GM21526 (cell line): ENCODE measurements around the gene SLC6A18.

Source experiments
- ATAC-seq: cut with Tn5 transposase; IDR thresholded peaks from one replicate; pipeline ENCODE4 v1.9.1; 2021; ENCODE audit warnings: moderate library complexity; ENCODE audit not compliant: unreplicated experiment, low FRiP score

Gene SLC6A18

DNA sequence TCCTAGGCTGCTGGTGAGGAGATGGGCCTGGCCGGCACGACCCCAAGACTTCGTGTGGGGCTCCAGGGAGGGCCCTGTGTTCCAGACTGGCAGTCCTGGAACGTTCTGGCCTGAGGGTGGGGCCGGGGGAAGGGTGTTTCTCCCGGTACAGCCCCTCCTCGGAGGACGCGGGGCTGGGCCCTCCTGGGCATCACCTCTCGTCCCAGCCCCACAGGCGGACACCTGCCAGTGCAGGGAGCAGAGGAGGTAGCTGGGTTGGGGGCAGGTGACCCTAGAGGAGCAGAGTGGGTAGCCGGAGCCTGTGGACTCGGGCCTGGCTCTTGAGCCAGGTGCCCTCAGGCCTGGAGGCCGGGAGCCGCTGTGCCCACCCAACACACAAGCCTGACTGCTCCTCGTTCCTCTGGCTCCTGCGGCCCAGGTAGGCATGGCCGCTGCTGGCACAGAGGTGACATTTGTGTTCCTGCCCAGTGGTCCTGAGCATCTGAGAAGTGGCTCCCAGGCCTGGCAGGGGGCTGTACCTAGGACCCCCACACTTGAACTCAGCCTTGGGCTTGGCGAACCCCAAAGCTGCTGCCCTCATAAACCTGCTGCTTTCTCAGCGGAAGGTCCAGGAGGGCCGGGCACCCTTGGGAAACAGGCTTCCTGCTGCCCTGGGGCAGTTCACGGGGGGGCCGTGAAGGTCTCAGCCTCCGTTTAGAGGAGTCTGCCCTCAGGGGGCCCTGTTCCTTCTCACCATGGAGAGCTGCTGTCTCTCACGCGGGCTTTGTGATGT lies 23.0 kb upstream of the SLC6A18 start:
- no peak for ATAC-seq

- ATAC-seq = no peak
Observed at GRCh38 chr5:1202798-1203185, 22.4 kb upstream of the SLC6A18 start.

GRCh38 chr5:1203311-1203967 lies 21.7 kb upstream of the SLC6A18 start:
- no peak for ATAC-seq

DNA sequence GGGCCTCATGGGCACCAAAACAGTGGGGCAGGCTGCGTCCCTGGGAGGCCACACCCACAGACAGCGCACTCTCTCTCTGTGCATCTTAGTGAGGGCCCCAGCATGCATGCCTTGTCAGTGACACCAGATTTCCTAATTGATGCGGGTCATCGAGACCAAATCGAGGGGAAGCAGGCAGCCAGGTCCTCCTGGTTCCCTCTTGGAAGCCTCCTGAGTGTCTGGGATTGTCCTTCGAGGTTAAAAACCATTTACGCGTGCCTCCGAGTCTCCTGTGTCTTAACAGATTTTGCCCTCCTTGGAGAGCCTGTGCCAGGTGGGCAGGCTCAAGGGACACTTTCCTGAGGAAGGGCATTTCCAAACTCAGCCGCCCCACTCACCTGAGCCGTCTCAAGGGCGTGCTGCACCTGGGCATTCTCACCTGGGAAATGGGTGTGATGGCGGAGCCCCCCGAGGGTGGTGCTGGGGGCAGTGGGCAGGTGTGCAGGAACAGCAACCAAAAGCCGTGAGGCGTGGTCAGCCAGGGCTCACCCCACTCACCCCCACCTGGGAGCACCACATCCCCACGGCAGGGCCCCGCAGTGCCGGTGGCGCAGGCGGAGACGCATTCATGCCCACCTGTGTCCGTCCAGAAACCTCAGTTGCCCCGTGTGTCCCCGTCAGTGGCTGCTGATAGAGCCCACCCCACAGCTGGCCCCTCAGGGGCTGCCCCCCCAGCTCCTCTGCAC lies 21.1 kb upstream of the SLC6A18 start:
- no peak for ATAC-seq

- ATAC-seq = no peak
Observed at GRCh38 chr5:1204693-1205242, 20.4 kb upstream of the SLC6A18 start.

DNA sequence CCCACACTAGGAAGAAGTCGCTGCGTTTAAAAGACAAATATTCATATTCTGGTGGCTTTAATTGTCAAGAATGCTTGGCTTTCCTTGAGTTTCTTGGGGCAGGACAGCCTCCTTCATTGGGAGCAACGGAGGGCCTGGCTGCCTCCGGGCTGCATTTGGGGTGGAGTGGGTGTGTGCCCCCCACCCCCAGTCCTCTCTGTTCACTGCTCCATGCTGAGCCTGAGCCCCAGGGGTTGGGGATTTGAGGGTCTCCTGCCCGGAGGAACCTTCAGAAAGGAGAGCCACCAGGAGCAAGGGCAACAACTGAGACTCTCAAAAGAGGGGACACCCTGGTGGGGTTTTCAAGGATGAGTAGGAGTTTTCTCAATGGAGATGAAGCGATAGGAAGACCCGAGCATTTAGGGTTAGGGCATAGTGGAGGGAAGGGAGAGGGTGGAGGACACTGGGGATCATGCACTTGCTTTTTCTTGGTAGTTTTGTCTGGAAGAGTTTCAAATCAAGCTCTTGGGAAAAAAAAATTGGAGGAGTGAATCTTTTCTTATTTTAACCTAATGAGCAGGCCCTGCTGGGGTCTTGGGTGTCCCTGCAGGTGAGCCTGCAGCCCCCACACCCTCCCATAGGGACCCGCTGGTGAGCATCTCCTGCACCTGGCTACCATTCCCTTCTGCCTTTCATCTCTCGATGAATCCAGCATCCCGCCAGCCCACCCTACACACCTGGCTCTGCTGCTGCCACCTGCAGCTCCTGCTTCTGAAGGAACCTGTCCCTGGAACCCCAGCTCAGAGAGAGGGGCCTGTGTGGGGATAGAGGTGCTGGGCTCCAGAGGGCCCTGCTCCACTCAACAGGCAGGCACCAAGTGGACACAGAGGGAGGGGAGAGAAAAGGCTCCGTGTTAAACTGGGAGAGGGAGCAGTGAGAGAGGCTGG lies 19.7 kb upstream of the SLC6A18 start:
- ATAC-seq = no peak

- no peak for ATAC-seq
Observed at GRCh38 chr5:1206521-1207412, 18.4 kb upstream of the SLC6A18 start.

DNA sequence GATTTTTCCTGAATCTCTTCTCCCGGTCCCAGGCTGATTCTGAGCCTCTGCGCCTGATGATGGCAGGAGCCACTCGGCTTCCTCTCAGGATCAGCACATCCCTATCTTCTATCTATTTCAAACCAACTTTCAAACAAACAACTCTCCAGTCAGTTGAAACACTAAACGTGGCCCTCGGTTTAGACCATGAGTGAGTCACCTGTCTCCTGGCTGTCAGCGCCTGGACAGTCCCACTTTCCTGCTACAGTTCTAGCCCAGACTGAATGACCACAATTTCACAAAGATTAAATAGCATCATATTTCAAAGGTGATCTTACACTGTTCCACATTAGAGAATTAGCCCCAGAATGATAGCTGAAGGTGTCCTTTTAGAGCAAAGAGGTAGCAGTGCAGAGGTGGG lies 17.6 kb upstream of the SLC6A18 start:
- ATAC-seq = no peak

DNA sequence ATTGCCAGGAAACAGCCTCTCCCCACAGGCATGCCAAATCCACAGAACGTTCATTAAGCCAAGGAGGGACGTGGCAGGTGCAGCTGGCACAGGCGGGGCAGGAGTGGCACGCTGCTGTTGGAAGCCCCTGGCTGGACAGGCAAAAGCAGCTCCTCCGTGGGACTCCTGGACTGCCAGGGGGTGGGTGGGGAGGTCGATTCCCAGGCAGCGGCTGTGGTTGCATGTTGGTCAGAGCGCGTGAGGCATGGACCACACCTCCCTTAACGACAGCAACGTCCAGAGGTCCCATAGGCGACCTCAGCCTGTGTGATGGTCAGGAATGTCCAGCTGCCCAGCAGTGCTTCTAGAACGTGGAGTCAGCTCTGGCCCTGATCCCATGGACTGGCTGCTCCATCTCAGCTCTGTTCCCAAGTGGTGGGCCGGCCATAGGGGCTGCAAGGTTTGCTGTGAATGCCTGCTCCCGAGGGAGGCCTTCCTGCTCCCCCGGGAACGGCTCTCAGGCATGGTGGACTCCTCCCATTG lies 16.9 kb upstream of the SLC6A18 start:
- no peak for ATAC-seq

DNA sequence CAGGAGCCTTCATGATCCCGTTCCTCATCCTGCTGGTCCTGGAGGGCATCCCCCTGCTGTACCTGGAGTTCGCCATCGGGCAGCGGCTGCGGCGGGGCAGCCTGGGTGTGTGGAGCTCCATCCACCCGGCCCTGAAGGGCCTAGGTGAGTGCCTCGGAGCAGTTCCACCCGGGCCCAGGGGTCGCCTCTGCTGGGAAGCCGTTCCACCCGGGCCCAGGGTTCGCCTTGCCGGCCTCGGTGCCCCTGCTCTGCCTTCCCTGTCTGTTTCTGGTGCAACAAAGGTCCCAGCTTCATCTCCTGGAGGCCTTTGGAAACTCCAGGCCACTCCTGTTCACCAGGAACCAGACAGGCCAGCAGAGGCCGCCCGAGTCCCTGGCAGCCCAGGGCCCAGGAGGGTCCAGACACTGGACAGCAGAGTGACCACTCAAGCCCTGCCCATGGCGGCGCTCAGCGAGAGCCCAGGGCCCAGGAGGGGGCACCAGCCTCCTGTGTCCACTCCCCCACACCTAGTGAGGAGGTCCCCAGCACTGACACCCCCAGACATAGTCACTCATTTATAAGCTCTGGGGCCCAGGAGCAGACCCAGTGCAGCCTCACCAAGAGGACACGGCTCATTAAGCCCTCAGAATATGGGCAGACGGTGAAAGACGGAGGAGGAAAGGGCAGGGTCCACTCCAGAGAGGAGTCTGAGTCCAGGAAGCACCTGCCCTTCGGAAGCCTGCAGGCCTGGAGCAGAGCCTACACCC lies 16.3 kb upstream of the SLC6A18 start:
- ATAC-seq = no peak

- ATAC-seq = no peak
Observed at GRCh38 chr5:1209489-1209852, 15.7 kb upstream of the SLC6A18 start.

DNA sequence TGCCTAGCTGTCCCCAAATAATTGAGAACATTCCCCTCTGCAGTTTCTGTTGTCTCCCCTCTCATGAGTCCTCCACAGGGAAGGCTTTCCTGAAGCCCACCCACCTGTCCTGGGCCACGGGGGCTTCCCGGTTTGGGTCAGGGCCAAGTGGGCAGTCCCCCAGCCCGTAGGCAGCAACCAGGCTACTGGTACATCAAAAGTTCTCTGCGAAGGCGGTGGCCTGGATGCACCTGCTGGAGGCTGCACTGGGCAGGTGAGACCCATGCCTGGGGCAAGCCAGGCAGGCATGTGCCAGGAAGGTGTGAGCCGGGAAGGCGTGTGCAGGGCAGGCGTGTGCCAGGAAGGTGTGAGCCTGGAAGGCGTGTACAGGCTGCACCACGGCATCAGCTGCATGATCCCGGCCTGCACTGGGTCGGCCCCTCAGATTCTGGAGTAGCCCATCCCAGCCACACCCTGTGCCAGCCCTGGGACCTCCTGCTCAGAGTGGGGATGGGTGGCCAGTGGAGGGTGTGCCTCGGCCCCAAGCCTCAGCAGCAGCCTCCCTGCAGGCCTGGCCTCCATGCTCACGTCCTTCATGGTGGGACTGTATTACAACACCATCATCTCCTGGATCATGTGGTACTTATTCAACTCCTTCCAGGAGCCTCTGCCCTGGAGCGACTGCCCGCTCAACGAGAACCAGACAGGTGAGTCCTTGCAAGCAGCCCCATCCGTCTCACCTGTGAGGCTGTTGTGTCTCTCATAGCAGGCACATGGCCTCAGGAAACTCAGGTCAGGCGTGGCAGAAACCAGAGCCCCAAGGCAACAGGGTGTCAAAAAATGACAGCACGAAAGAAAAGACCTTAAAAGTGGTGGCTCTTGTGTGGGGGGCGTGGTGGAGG lies 15.0 kb upstream of the SLC6A18 start:
- ATAC-seq = no peak

DNA sequence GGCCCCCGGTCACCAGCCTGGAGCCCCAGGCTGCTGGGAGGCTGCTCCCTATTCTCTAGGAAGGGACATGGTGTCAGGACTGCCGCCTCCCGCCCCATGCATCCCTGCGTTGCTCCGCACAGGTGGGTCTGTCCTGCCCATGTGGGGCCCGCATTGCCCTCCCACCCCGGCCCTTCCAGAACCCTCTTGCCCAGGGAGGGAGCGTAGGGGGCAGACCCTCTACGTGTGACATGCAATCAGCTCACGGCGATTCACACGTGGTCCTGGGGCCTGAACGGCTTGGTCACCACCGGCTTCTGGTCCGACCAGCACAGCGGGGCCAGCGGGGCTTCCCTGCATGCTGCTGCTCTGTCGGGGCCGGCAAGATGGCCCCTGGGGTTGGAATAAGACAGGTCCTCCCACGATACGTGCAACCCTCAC lies 14.3 kb upstream of the SLC6A18 start:
- ATAC-seq = no peak

DNA sequence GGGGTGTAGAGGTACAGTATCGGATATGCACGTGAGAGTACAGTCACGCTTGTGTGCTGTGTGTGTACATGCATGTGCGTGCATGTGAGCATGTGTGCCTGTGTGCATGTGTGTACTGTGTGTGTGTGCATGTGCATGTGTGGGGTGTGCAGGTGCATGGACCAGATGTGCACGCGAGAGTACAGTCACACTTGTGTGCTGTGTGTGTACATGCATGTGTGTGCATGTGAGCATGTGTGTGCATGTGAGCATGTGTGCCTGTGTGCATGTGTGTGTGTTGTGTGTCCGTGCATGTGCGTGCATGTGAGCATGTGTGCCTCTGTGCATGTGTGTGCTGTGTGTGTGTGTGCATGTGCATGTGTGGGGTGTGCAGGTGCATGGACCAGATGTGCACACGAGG lies 13.5 kb upstream of the SLC6A18 start:
- ATAC-seq = no peak

DNA sequence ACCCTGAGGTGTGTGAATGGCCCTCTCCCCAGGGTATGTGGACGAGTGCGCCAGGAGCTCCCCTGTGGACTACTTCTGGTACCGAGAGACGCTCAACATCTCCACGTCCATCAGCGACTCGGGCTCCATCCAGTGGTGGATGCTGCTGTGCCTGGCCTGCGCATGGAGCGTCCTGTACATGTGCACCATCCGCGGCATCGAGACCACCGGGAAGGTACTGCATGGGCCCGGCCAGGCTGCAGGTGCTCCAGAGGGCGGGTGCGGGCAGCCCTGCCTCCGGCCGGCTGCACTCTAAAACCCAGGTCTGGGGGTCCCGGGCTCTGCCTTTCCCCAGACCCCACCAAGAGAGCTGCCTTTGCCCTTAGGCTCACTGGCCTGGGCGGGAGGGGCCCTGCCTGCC lies 12.9 kb upstream of the SLC6A18 start:
- ATAC-seq = no peak

DNA sequence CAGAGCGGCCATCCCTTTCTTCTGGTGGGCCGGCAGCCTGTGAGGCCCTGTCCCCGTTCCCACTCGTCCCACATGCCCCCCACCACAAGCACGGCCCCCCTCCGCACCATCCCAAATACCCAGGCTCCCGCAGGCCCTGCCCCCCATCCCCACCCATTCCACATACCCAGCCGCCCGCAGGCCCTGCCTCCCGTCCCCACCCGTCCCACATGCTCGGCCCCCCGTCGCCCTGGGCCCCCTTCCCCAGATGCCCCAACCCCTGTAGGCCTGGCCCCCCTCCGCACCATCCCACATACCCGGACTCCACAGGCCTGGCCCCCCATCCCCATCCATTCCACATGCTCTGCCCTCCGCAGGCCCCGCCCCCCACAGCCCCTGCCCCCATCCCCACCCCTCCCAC lies 12.3 kb upstream of the SLC6A18 start:
- ATAC-seq = no peak

GRCh38 chr5:1213508-1214162 lies 11.5 kb upstream of the SLC6A18 start:
- ATAC-seq = no peak
